ENCODE results near the gene SRRM1.

Gene SRRM1

DNA sequence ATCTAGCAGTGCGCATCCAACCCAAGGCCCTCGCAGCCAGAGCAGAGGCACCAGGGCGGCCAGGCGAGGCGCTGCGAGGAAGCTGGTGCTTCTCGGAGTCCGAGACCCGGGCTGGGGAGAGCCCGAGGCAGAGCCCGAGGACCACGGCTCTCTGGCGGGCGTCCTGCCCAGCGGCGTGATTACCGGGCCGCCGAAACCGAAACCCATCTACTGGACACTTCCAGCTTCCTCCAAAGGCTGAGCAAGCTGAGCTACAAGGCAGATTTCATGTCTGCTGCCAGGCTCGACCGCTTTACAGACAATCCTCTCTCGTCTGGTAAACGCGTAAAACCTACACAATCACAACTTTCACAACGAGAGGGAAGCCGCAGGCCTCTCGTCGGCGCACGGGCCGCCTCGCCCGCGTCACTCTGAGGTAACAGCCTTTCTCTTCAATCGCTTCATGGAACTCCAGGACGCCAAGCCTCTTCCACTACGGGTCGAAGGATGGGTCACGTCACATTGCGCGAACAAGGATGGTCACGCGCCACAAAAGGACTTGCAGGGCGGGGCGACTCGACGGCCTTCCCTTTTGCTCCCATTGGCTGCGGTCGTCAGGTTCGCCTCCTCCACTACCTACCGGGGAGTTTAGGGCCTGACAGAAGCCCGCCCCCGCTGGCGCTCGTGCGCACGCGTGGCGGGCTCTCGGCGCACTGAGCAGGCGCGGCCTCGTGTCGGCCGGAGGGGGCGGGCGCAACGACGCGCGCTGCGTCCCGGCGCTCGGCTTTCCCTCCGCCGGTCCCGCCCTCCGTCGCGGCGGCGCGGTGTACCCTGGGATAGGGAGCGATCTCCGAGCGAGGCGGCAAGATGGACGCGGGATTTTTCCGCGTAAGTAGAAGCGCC, at the start of gene SRRM1:
SRRM1 (plus strand) TSS at position 822 of the 882 bp plus-strand sequence; CDS start at position 847, 25 bp downstream.
- peak; percentile 97 for DNase-seq

- no peak for DNase-seq
These were observed 48.8 kb upstream of the SRRM1 start for GRCh38 chr1:24594328-24594598.

GRCh38 chr1:24596401-24596880, 46.7 kb upstream of the SRRM1 start:
- no peak for DNase-seq

DNA sequence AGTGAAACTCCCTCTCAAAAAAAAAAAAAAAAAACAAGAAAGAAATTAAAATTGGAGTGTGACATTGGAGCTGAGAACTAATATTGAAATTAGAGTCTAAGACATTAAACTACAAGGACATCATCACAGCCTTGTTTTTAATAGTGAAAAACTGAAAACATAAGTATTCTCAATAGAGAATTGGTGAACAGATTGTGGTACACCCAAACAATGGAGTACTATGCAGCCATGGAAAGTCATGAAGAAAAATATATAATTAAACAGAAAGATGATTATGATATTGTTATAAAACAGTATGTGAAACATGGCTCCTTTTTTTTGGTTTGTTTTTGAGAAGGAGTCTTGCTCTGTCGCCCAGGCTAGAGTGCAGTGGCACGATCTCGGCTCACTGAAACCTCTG, 43.8 kb upstream of the SRRM1 start:
- DNase-seq: no peak

GRCh38 chr1:24600551-24600950, 42.6 kb upstream of the SRRM1 start:
- DNase-seq: no peak

GRCh38 chr1:24605534-24606295, 37.4 kb upstream of the SRRM1 start:
- DNase-seq: no peak

- DNase-seq: no peak
These were observed 36.9 kb upstream of the SRRM1 start for GRCh38 chr1:24606296-24606605.

- no peak for DNase-seq
These were observed 36.5 kb upstream of the SRRM1 start for GRCh38 chr1:24606621-24607020.

GRCh38 chr1:24609949-24610517, 33.1 kb upstream of the SRRM1 start:
- DNase-seq: no peak

DNA sequence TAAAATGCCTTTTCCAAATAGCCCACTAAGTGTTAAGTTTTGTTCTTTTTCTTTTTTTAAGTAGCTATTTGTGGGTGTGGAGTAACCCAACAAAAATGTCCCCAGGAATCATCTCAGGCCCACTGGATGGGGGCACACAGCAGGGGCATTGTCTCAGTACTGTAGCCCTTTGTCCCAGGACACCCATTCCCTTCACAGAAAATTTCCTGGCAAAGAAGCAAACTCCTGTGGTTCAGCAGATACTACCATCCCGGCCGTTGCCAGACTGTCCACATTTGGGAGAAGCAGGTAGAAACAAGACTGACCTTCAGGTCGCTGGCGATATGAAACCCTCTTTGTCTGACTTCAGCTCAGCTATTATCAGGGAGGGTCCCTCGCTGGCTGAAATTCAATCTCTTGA, 23.7 kb upstream of the SRRM1 start:
- DNase-seq: no peak

DNA sequence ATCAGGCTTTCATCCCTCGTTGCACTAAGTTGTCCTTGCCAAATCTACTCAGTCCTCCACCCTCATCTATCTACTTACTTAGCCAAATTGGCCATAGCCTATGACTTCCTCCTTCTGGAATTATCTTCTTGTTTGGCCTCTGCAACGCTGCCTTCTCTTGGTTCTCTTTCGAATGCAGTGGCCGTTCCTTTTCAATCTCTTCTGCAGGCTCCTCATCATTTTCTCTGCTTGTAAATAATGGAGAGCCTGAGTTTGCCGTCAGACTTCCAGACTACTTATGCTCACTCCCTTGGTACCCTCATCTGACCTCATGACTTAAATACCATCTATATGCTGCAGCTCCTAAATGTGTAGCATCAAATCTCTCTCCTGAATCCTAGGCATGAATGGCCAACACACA, 22.4 kb upstream of the SRRM1 start:
- DNase-seq: no peak

- DNase-seq: no peak
These were observed 22.0 kb upstream of the SRRM1 start for GRCh38 chr1:24621121-24621520.

- DNase-seq: no peak
These were observed 20.9 kb upstream of the SRRM1 start for GRCh38 chr1:24622218-24622617.

DNA sequence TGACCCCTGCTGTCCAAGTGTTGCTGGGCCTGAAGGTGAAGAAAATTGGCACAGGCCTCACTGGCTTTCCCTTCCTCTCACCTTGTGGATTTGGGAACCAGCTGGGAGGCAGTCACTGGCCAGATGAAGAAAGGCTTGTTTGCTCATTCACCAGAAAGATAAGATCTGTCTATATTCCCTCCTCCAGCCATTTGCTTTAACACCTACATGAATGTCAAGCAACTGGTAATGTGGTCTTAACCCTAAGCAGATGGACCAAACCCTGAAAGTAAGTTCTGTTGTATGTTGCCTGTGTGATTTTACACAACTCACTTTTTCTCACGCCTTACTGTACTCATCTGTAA, 10.3 kb upstream of the SRRM1 start:
- no peak for DNase-seq

- DNase-seq: no peak
These were observed 7.8 kb upstream of the SRRM1 start for GRCh38 chr1:24635195-24635843.

- no peak for DNase-seq
These were observed 6.3 kb upstream of the SRRM1 start for GRCh38 chr1:24636661-24637357.

- no peak for DNase-seq
These were observed 4.0 kb upstream of the SRRM1 start for GRCh38 chr1:24639094-24639493.

DNA sequence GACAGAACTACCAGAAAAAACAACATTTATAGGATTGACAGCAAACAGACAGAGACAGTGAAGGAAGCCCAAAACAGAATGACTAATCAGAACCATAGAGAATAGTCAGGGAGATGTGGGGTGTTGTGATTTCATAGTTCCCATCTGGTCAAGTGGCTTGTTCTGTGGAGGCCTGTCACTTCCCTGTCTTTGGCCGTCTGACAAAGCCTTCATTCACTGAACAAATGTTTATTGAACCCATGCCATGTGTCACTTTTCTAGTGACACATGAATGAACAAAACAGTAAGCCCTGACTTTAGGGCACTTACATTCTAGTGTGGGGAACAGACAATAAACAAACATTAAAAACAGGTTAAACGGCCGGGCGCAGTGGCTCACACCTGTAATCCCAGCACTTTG, 3.2 kb upstream of the SRRM1 start:
- DNase-seq: no peak

GRCh38 chr1:24640288-24640687, 2.8 kb upstream of the SRRM1 start:
- DNase-seq: no peak

- peak; percentile 34 for DNase-seq
These were observed 1.4 kb upstream of the SRRM1 start for GRCh38 chr1:24641646-24642151.

GRCh38 chr1:24643363-24644099, 429 bp downstream of the SRRM1 start:
- DNase-seq: no peak

DNA sequence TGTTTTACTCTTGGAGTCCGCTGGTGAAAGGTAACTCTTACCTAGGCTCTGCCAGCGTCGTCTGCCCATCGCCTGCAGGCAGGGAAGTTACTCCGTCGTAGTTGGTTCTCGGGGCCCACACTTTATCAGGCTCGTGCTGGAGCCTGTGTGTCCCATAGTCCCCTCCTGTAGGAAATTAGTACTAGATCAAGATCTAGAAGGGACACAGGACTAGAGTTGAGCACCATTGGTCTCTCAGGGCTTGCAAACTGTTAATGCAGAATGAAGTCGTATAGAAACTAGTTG, 940 bp downstream of the SRRM1 start:
- no peak for DNase-seq

All from activated CD8-positive, alpha-beta memory T cell treated with anti-CD3 and anti-CD28 coated beads, Interleukin-2, amount 50 U/mL, for 4 hours (primary cell).